Activated CD4-positive, CD25-positive, alpha-beta regulatory T cell (primary cell): ENCODE results near the gene C19orf67.

Experiments
- DNase-seq, 4 experiments: peaks; one replicate each; lab custom pipeline; 2025; lab: John Stamatoyannopoulos, UW

Gene C19orf67

GRCh38 chr19:14085309-14085995 lies at the start of gene C19orf67:
Gene C19orf67, minus strand, starts transcription at chr19:14085783. Its CDS starts 156 bp downstream, at chr19:14085627.
- DNase-seq = no peak

DNA sequence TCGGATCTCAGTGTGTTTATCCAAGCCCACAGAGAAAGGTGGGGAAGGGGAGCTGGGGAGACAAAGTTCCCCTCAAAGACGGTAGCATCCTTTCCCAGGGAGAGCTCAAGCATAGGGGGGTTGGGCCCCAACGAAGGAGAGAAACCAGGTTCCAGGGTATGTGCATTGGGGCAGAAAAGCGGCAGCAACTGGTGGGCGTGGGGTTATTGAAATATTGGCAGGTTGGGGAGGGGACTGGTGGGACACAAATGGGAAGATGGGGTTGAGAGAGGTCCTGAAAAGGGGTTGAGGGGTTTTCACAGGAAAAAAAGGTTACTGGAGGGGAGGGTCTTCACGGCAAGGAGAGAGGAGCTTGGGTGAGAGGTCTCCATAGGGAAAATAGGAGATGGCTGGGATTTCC lies 49.8 kb upstream of the C19orf67 start:
- no peak for DNase-seq

GRCh38 chr19:14127929-14128509 lies 42.4 kb upstream of the C19orf67 start:
- DNase-seq = no peak

DNA sequence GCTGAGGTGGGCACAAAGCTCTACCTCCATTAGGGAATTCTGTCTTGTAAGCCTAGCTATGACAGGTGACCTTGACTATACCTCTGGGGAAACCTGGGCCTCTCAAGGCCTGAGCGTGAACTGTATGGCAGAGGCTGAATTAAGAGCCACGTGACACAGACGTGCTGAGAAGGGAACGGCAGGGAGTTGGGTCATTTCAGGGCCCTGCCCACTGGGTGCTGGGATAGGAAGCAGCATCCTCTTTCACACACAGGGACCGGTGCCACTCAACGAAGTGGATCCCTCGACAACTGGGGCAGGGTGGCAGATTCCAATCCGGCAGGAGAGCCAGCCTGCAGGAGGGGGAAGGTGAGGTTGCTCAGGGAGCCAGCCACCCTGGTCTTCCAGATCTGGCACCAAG lies 41.6 kb upstream of the C19orf67 start:
- DNase-seq = no peak

DNA sequence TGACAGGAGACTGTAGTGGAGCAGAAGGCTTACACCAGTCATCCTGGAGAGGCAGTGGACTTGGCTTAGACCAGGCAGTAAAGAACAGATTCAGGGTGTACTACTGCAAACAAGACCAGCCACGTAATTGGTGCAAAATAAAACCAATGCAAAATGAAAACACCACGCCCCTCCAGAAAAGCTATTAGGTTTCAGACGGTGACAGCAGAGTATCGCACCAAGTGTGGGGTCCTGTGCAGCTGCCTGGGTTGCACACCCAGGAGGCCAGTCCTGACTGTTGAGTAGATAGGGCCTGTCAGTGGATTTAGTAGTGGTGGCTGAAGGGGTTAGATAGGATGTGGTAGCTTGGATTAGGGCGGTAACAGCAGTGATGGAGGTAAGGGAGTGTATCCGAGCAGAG lies 37.3 kb upstream of the C19orf67 start:
- no peak for DNase-seq

DNA sequence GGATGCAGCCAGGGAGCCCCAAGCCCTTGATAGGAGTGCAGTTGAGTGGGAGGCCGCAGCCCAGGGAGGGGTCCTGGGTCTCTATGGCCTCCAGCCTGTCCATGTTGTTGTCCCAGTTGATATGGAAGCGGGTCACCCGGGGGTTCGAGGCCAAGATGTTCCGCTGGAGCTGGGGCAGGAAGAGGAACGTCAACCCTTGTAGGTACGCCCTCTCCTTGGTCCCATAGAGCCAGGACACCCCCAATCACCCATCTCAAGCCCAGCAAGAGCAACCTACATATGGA lies 34.9 kb upstream of the C19orf67 start:
- no peak for DNase-seq

DNA sequence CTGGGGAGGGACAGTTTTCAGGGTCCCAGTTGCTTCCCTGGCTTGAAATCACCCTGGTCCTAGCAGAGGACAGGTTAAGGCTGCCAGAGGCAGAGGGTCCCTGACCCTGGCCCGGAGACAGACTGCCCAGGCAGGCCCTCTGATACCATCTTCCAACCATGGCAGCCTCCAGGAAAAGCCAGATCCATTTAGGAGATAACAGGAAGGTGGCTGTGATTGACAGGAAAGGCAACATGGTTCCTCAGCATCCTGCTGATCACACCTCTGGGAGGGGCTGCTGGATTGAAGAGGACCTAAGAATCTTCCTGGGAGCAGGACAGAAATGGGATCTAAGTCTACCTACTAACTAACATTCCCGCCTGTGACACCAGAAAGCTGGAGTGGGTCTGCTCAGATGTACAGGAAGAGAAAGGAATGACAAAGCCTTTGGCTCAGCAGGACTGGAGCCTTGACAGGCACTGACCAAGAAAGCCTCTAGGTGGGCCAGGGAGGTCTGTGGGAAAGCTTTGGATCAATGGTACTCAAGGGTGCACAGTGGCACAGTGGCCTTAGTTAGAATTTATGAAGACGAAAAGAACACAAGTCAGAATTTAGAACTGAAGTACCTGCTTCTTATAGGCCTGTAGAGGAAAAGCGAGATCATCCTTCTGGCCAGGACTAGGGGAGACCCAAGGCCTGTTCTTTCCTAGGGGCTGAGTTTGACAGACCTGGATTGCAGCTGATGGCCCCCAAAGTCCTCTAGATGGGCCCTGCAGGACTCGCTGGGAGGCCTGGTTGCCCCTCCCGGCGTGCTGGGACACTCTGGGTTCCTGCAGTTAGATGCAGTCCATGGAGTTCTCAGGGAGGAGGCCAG lies 34.3 kb upstream of the C19orf67 start:
- DNase-seq = no peak

- DNase-seq = no peak
Observed at GRCh38 chr19:14119146-14119545, 33.6 kb upstream of the C19orf67 start.

- no peak for DNase-seq
Observed at GRCh38 chr19:14118165-14119051, 32.8 kb upstream of the C19orf67 start.

DNA sequence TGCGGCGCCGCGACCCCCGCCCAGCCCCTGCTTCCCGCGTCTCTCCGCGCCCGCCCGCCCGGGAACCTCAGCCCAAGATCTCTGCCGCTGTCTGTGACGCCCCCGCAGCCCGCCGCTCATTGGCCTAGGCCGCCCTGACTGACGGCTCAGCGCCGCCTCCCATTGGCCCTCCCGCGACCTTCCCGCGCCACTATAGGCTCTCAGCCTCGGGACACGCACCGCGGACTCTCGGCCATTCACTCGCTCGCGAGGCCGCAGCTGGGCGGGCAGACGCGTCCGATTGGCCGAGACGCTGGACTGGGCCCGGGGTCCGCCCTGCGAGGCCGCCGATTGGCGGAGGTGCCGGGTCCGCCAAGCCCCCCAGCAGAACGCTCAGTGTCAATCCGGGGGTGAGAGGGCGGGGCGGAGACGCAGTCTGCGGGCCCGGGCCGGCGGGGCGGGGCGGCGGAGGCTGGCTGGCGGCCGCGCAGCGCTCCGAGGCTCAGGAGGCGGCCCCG lies 32.1 kb upstream of the C19orf67 start, which contains the start of gene PRKACA:
Gene PRKACA, minus strand, starts transcription at position 95 of the 497 bp plus-strand sequence. CDS start 215 bp downstream, outside the sequence.
- DNase-seq = peak; percentile 94 to 99 (median 96)

DNA sequence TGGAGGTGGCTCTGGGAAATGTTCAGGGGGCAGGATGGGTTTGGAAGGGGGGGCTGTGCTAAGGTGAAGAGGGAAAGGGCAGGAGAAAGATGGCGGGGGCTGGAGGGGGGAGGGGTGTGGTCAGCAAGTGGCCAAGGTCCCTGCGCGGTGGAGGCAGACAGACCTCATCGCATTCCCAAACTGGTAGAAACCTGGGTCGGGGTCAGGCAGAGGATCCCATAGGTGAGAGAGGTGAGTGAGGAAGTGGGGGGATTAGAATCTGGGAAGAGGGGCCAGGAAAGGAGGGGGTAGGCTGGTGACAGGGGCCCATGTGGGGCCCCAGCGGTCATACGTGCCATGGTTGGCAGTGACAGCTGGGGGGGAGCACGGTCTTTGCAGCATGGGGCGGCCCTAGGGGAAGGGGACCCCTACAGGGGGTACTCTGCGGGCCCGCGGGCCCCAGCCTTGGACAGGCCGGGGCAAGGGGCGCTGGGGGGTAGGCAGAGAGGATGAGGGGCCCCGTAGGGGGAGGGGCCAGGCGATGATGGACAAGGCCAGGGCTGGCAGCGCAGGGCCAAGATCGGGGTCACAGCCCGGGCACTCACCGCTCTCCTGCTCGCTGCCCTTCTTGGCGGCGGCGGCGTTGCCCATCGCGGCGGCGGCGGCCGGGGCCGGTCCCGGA lies 31.5 kb upstream of the C19orf67 start:
- peak in 1 of 4 experiments; percentile 17 for DNase-seq

- no peak for DNase-seq
Observed at GRCh38 chr19:14116525-14116917, 30.9 kb upstream of the C19orf67 start.

DNA sequence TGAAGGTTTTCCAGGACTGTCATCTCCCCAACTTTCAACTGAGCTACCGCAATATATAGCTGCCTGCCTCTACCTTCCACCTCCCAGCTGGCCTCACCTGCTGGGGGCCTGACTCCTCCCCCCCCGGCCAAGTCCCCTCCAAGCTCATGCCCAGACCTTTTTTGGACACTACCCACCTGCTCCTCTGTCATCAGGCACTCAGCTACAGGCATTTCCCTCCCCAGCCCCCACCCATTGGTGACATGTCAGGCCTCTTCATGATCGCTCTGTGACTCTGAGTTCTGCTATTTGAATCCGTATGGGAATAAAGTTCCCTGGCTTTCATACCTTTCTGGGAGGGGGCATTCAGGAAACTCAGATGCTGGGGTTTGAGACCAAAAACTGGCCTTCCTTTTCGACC lies 30.2 kb upstream of the C19orf67 start:
- no peak for DNase-seq

GRCh38 chr19:14114854-14115253 lies 29.3 kb upstream of the C19orf67 start:
- DNase-seq = peak in 3 of 4 experiments; percentile 14 to 23 (median 20)

DNA sequence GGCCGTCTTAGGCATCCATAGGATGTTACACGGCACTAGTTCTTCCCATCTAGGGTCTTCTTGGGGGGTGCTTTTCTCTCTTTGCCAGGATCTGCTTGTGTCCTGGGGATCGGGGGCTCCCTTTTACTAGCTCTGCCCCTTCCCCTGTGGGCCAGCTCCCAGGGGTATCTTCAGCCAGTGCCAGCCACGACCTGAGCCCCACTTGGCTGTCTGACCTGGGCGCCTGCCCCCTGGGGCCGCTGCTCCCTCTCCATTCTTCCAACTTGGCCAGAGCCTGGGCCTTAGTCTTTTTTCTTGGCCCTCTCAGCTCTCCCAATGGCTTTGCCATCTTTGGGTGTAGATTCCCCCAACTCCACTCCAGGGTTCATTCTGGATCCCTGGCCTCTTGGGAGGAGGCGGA lies 28.9 kb upstream of the C19orf67 start:
- DNase-seq = no peak

DNA sequence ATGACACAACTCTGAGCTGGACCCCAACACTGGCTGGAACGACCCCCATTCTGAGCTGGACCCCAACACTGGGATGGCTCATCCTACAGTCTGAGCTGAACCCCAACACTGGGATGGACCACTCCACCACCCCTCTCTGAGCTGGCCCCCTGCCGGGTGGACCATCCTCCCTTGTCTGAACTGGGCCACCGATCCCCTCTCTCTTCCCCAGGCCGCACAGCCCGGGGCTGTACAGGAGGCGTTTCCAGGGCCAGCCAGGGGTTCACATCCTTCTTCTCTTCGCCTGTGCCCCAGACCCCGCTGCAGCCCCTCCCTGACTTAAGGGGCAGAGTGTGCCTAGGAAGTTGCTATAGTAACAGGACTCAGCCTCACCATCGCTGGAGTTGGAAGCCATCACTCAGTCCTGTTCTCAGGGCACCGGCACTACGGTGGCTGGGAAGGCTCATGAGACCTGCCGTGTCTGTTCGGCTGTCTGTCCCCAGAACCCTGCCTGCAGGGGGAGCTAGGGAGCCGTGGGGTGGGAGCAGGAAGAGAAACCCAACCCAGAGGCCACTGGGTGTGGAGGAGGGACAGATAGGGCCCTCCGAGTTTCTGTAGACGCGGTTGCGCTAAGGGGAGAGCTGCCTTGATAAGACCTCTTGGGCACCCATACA lies 28.3 kb upstream of the C19orf67 start:
- DNase-seq = peak in 3 of 4 experiments; percentile 10 to 29 (median 13)

- DNase-seq = no peak
Observed at GRCh38 chr19:14112809-14113385, 27.3 kb upstream of the C19orf67 start.

GRCh38 chr19:14112051-14112808 lies 26.6 kb upstream of the C19orf67 start:
- no peak for DNase-seq

DNA sequence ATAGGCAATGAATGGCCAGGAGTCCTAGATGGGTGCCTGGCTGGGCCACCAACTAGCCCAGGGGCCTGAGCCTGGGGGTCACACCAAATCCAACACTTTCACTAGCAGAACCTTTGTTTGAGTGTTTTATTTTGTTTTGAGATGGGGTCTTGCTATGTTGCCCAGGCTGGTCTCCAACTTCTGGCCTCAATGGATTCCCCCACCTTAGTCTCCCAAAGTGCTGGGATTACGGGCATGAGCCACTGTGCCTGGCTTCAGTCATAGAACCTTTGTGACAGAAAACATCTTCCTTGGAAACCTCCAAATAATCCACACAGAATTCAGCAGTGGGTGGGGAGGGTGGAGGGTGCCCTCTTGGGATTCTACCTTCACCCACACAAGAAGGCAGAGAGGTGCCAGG lies 25.9 kb upstream of the C19orf67 start:
- no peak for DNase-seq

DNA sequence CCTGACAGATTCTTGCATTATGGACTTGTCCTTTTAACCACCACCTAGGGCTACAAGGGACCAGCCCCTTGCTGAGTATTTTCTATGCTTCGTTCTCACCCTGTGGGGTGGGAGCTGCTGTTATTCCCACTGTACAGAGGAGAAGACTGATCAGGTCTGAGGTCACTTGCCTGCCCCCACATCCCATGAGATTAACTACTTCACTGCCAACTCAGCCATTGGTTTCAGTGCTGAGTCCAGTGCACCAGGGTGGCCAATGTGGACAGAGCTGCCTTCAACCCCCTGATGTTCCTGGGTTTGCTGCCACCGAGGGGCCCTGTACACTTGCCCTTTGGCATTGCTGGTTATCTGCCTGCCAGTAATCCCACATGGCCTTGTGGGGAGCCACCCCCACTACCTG lies 25.1 kb upstream of the C19orf67 start:
- no peak for DNase-seq
